MG63 (cell line): ENCODE measurements around the gene MCM9. TPM values are rescaled to one million over a fixed set of nuclear protein-coding genes. Genes with fewer than 3 reads are reported as not detected.

ENCODE experiments used
- DNase-seq: peaks from one replicate; pipeline ENCODE4 v3.0.0-alpha.2; 2020
- H3K27me3 ChIP-seq: fragments of 250-450 bp; sonication (Bioruptor Pico); 2 replicates; pipeline ENCODE4 v1.5.1; 2020; ENCODE audit warnings: mild to moderate bottlenecking, moderate library complexity
- H3K36me3 ChIP-seq: fragments of 250-450 bp; sonication (Bioruptor Pico); 2 replicates; pipeline ENCODE4 v1.5.1; 2020; ENCODE audit warnings: mild to moderate bottlenecking, moderate library complexity
- H3K4me3 ChIP-seq: fragments of 250-450 bp; sonication (Bioruptor Pico); 2 replicates; pipeline ENCODE4 v1.5.1; 2020; ENCODE audit warnings: mild to moderate bottlenecking, moderate library complexity
- H3K9me3 ChIP-seq: fragments of 250-450 bp; sonication (Bioruptor Pico); 2 replicates; pipeline ENCODE4 v1.5.1; 2020; ENCODE audit warnings: mild to moderate bottlenecking, moderate library complexity
- total RNA-seq: library from RNA; depleted of rRNA; stranded (reverse); fragments of >200 nt; shearing (Covaris generic); gene quantifications from 2 replicates; pipeline ENCODE4 v1.2.3, GENCODE V29; 2014; ENCODE audit warnings: low replicate concordance

Gene MCM9
- total RNA-seq, 1 experiment from 2014 or later, result 7.9 TPM

GRCh38 chr6:118862443-118862842, 72.5 kb downstream of the MCM9 start:
- H3K9me3 ChIP-seq, result peaks cover 2% of the 10 kb centered on the region
- DNase-seq, result no peak
- no peaks in the 10 kb centered on the region for H3K27me3 ChIP-seq
- no peak overlapping the region for H3K4me3 ChIP-seq
- peaks cover 3% of the 10 kb centered on the region; the same call in 1 of the 2 replicates for H3K36me3 ChIP-seq

GRCh38 chr6:118860880-118861279, 74.1 kb downstream of the MCM9 start:
- no peaks in the 10 kb centered on the region for H3K9me3 ChIP-seq
- peaks cover 3% of the 10 kb centered on the region; the same call in 1 of the 2 replicates for H3K36me3 ChIP-seq
- no peaks in the 10 kb centered on the region for H3K27me3 ChIP-seq
- no peak overlapping the region for H3K4me3 ChIP-seq
- no peak for DNase-seq

- H3K9me3 ChIP-seq, result no peaks in the 10 kb centered on the region
- DNase-seq, result no peak
- no peaks in the 10 kb centered on the region for H3K27me3 ChIP-seq
- peaks cover 3% of the 10 kb centered on the region; the same call in 1 of the 2 replicates for H3K36me3 ChIP-seq
- no peak overlapping the region for H3K4me3 ChIP-seq
Observed at GRCh38 chr6:118860363-118860762, 74.6 kb downstream of the MCM9 start.

GRCh38 chr6:118859517-118860064, 75.4 kb downstream of the MCM9 start:
- no peaks in the 10 kb centered on the region for H3K9me3 ChIP-seq
- no peak overlapping the region for H3K4me3 ChIP-seq
- H3K27me3 ChIP-seq, result no peaks in the 10 kb centered on the region
- no peak for DNase-seq
- H3K36me3 ChIP-seq, result peaks cover 3% of the 10 kb centered on the region; the same call in 1 of the 2 replicates

GRCh38 chr6:118856301-118856700, 78.7 kb downstream of the MCM9 start:
- no peak for DNase-seq
- H3K27me3 ChIP-seq, result no peaks in the 10 kb centered on the region

GRCh38 chr6:118853408-118853807, 81.6 kb downstream of the MCM9 start:
- H3K9me3 ChIP-seq, result no peaks in the 10 kb centered on the region
- DNase-seq, result no peak
- no peaks in the 10 kb centered on the region for H3K27me3 ChIP-seq
- H3K4me3 ChIP-seq, result no peak overlapping the region
- no peaks in the 10 kb centered on the region for H3K36me3 ChIP-seq

More at GRCh38 chr6:118856301-118856700, 78.7 kb downstream of the MCM9 start:
- Histone ChIP-seq H3K4me3 (no peak overlapping the region), H3K36me3 (no peaks in the 10 kb centered on the region; the same call in 1 of the 2 replicates), H3K9me3 (no peaks in the 10 kb centered on the region)

- H3K27me3 ChIP-seq, result no peaks in the 10 kb centered on the region
- H3K36me3 ChIP-seq, result no peaks in the 10 kb centered on the region; the same call in 1 of the 2 replicates
- DNase-seq, result no peak
- H3K4me3 ChIP-seq, result no peak overlapping the region
- H3K9me3 ChIP-seq, result no peaks in the 10 kb centered on the region; the same call in 1 of the 2 replicates
Observed at GRCh38 chr6:118844915-118845314, 90.0 kb downstream of the MCM9 start.

- no peaks in the 10 kb centered on the region for H3K27me3 ChIP-seq
- no peaks in the 10 kb centered on the region; the same call in 1 of the 2 replicates for H3K36me3 ChIP-seq
- H3K4me3 ChIP-seq, result no peak overlapping the region
- no peak for DNase-seq
- no peaks in the 10 kb centered on the region; the same call in 1 of the 2 replicates for H3K9me3 ChIP-seq
Observed at GRCh38 chr6:118843685-118844390, 91.1 kb downstream of the MCM9 start.

GRCh38 chr6:118830691-118831090, 104.3 kb downstream of the MCM9 start:
- Histone ChIP-seq H3K27me3 (no peaks in the 10 kb centered on the region), H3K4me3 (no peak overlapping the region), H3K9me3 (no peaks in the 10 kb centered on the region), H3K36me3 (peaks cover 3% of the 10 kb centered on the region; the same call in 1 of the 2 replicates)
- no peak for DNase-seq

GRCh38 chr6:118829817-118830478, 105.0 kb downstream of the MCM9 start:
- Histone ChIP-seq H3K36me3 (peaks cover 6% of the 10 kb centered on the region; the same call in 1 of the 2 replicates), H3K27me3 (no peaks in the 10 kb centered on the region), H3K9me3 (no peaks in the 10 kb centered on the region), H3K4me3 (no peak overlapping the region)
- no peak for DNase-seq

GRCh38 chr6:118826096-118826495, 108.9 kb downstream of the MCM9 start:
- H3K36me3 ChIP-seq, result peaks cover 10% of the 10 kb centered on the region
- DNase-seq, result no peak
- no peak overlapping the region for H3K4me3 ChIP-seq
- H3K9me3 ChIP-seq, result no peaks in the 10 kb centered on the region
- H3K27me3 ChIP-seq, result no peaks in the 10 kb centered on the region

GRCh38 chr6:118825661-118826060, 109.3 kb downstream of the MCM9 start:
- Histone ChIP-seq H3K9me3 (no peaks in the 10 kb centered on the region), H3K36me3 (peaks cover 10% of the 10 kb centered on the region), H3K4me3 (no peak overlapping the region), H3K27me3 (no peaks in the 10 kb centered on the region)
- no peak for DNase-seq

- Histone ChIP-seq H3K9me3 (no peaks in the 10 kb centered on the region), H3K27me3 (no peaks in the 10 kb centered on the region), H3K4me3 (no peak overlapping the region), H3K36me3 (peaks cover 7% of the 10 kb centered on the region)
- no peak for DNase-seq
Observed at GRCh38 chr6:118815495-118815894, 119.5 kb downstream of the MCM9 start.

- DNase-seq, result no peak
- H3K4me3 ChIP-seq, result no peak overlapping the region
- H3K36me3 ChIP-seq, result peaks cover 7% of the 10 kb centered on the region
- no peaks in the 10 kb centered on the region for H3K9me3 ChIP-seq
- no peaks in the 10 kb centered on the region for H3K27me3 ChIP-seq
Observed at GRCh38 chr6:118813775-118814174, 121.2 kb downstream of the MCM9 start.

- Histone ChIP-seq H3K4me3 (no peak overlapping the region), H3K36me3 (peaks cover 7% of the 10 kb centered on the region), H3K9me3 (no peaks in the 10 kb centered on the region), H3K27me3 (no peaks in the 10 kb centered on the region)
- no peak for DNase-seq
Observed at GRCh38 chr6:118812970-118813369, 122.0 kb downstream of the MCM9 start.

- no peak overlapping the region for H3K4me3 ChIP-seq
- H3K27me3 ChIP-seq, result no peaks in the 10 kb centered on the region
- peaks cover 4% of the 10 kb centered on the region; the same call in 1 of the 2 replicates for H3K36me3 ChIP-seq
- DNase-seq, result no peak
- no peaks in the 10 kb centered on the region for H3K9me3 ChIP-seq
Observed at GRCh38 chr6:118810420-118811027, 124.4 kb downstream of the MCM9 start.
